Measurements from ENCODE around the gene CLIC3. TPM values are rescaled to one million over a fixed set of nuclear protein-coding genes. Genes with fewer than 3 reads are reported as not detected.

CLIC3 gene
- total RNA-seq, 2 donors from 2014 or later = 6.5 to 11.8 TPM

GRCh38 chr9:136946228-136947027 is 49.9 kb downstream of the CLIC3 start:
- DNase-seq (ENCODE audit: low spot score) = no peak
- Histone ChIP-seq H3K4me1 (peaks cover 0 to 68% of the 10 kb centered on the region in 2 donors), H3K27ac (peak overlapping the region; percentile 85 to 98)

GRCh38 chr9:136945333-136946227 is 50.8 kb downstream of the CLIC3 start:
- DNase-seq (ENCODE audit: low spot score) = no peak
- peak overlapping the region; percentile 51 to 95 for H3K27ac ChIP-seq
- H3K27me3 ChIP-seq = no peaks in the 10 kb centered on the region
- peaks cover 0 to 64% of the 10 kb centered on the region in 2 donors for H3K4me1 ChIP-seq
- TF ChIP-seq, protein P1, sequence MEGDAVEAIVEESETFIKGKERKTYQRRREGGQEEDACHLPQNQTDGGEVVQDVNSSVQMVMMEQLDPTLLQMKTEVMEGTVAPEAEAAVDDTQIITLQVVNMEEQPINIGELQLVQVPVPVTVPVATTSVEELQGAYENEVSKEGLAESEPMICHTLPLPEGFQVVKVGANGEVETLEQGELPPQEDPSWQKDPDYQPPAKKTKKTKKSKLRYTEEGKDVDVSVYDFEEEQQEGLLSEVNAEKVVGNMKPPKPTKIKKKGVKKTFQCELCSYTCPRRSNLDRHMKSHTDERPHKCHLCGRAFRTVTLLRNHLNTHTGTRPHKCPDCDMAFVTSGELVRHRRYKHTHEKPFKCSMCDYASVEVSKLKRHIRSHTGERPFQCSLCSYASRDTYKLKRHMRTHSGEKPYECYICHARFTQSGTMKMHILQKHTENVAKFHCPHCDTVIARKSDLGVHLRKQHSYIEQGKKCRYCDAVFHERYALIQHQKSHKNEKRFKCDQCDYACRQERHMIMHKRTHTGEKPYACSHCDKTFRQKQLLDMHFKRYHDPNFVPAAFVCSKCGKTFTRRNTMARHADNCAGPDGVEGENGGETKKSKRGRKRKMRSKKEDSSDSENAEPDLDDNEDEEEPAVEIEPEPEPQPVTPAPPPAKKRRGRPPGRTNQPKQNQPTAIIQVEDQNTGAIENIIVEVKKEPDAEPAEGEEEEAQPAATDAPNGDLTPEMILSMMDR (IDR thresholded peaks at IDR 0.05) = no peak
- H3K4me3 ChIP-seq = no peak overlapping the region
- no peaks in the 10 kb centered on the region for H3K9me3 ChIP-seq
- peaks cover 25% of the 10 kb centered on the region for H3K36me3 ChIP-seq

More at GRCh38 chr9:136946228-136947027, 49.9 kb downstream of the CLIC3 start:
- Histone ChIP-seq H3K27me3 (no peaks in the 10 kb centered on the region), H3K36me3 (peaks cover 17% of the 10 kb centered on the region), H3K9me3 (no peaks in the 10 kb centered on the region), H3K4me3 (no peak overlapping the region)
- TF ChIP-seq, protein P1 (IDR thresholded peaks at IDR 0.05) = no peak

Other genes with a start within 250 kb of the CLIC3 start
- 1 to 10 TPM; 6.4 to 9.3 TPM for gene LCN6, start 248.0 kb downstream of the CLIC3 start, total RNA-seq
- not detected for gene LCN8, start 238.3 kb downstream of the CLIC3 start, total RNA-seq
- gene LCN15, start 232.1 kb downstream of the CLIC3 start, total RNA-seq = 1 to 10 TPM in 1 of 2 donors, under 1 TPM in 1; 0.63 to 1.4 TPM
- 100 to 1,000 TPM; 123 to 148 TPM for gene TMEM141, start 205.2 kb downstream of the CLIC3 start, total RNA-seq
- gene CCDC183, start 200.2 kb downstream of the CLIC3 start, total RNA-seq = 1 to 10 TPM; 2.3 to 2.5 TPM
- 10 to 100 TPM; 48.4 to 61.7 TPM for gene RABL6, start 188.6 kb downstream of the CLIC3 start, total RNA-seq
- gene AJM1, start 154.1 kb downstream of the CLIC3 start, total RNA-seq = 1 to 10 TPM; 2.7 to 3.0 TPM
- gene PHPT1, start 147.2 kb downstream of the CLIC3 start, total RNA-seq = 100 to 1,000 TPM; 140 to 154 TPM
- gene MAMDC4, start 144.2 kb downstream of the CLIC3 start, total RNA-seq = 1 to 10 TPM; 1.7 to 2.0 TPM
- 100 to 1,000 TPM; 329 to 428 TPM for gene EDF1, start 130.3 kb downstream of the CLIC3 start, total RNA-seq
- 1 to 10 TPM; 1.9 to 4.1 TPM for gene TRAF2, start 110.1 kb downstream of the CLIC3 start, total RNA-seq
- gene FBXW5, start 51.8 kb downstream of the CLIC3 start, total RNA-seq = 100 to 1,000 TPM; 203 to 233 TPM
- not detected for gene C8G, start 51.3 kb downstream of the CLIC3 start, total RNA-seq
- gene LCN12, start 44.3 kb downstream of the CLIC3 start, total RNA-seq = 10 to 100 TPM; 10.8 to 11.3 TPM
- 1,000 to 10,000 TPM; 1,799 to 2,426 TPM for gene PTGDS, start 19.1 kb downstream of the CLIC3 start, total RNA-seq
- 1 to 10 TPM in 1 of 2 donors, under 1 TPM in 1; 0.24 to 1.1 TPM for gene LCNL1, start 13.6 kb downstream of the CLIC3 start, total RNA-seq
- gene PAXX, start 4.1 kb downstream of the CLIC3 start, total RNA-seq = 10 to 100 TPM; 27.4 to 37.5 TPM
- 10 to 100 TPM; 28.3 to 28.5 TPM for gene ABCA2, start 31.7 kb upstream of the CLIC3 start, total RNA-seq
- gene FUT7, start 35.5 kb upstream of the CLIC3 start, total RNA-seq = under 1 TPM in 1 of 2 donors, not detected in 1; 0.28 TPM
- 10 to 100 TPM; 49.7 to 57.8 TPM for gene NPDC1, start 49.6 kb upstream of the CLIC3 start, total RNA-seq
- gene ENTPD2, start 57.5 kb upstream of the CLIC3 start, total RNA-seq = under 1 TPM; 0.41 to 0.67 TPM
- gene SAPCD2, start 74.0 kb upstream of the CLIC3 start, total RNA-seq = under 1 TPM; 0.12 to 0.63 TPM
- 1 to 10 TPM; 4.3 to 6.3 TPM for gene UAP1L1, start 80.9 kb upstream of the CLIC3 start, total RNA-seq
- gene MAN1B1, start 90.4 kb upstream of the CLIC3 start, total RNA-seq = 10 to 100 TPM; 20.9 to 26.8 TPM
- 100 to 1,000 TPM; 165 to 188 TPM for gene DPP7, start 118.2 kb upstream of the CLIC3 start, total RNA-seq
- not detected for gene GRIN1, start 142.6 kb upstream of the CLIC3 start, total RNA-seq
- gene LRRC26, start 173.5 kb upstream of the CLIC3 start, total RNA-seq = not detected
- not detected for gene TMEM210, start 175.5 kb upstream of the CLIC3 start, total RNA-seq
- gene ANAPC2, start 192.0 kb upstream of the CLIC3 start, total RNA-seq = 10 to 100 TPM; 10.8 to 12.1 TPM
- gene SSNA1, start 192.1 kb upstream of the CLIC3 start, total RNA-seq = 10 to 100 TPM; 67.1 to 72.0 TPM
- gene TPRN, start 204.2 kb upstream of the CLIC3 start, total RNA-seq = 1 to 10 TPM; 6.4 to 6.8 TPM
- gene TMEM203, start 209.1 kb upstream of the CLIC3 start, total RNA-seq = 10 to 100 TPM; 31.4 to 33.9 TPM
- 1 to 10 TPM; 6.6 TPM for gene NDOR1, start 209.1 kb upstream of the CLIC3 start, total RNA-seq
- 1 to 10 TPM; 5.9 to 7.9 TPM for gene RNF208, start 225.7 kb upstream of the CLIC3 start, total RNA-seq
- gene CYSRT1, start 228.6 kb upstream of the CLIC3 start, total RNA-seq = under 1 TPM; 0.35 to 0.85 TPM
- not detected for gene RNF224, start 230.9 kb upstream of the CLIC3 start, total RNA-seq
- gene SLC34A3, start 234.3 kb upstream of the CLIC3 start, total RNA-seq = not detected
- 100 to 1,000 TPM; 310 to 394 TPM for gene TUBB4B, start 244.7 kb upstream of the CLIC3 start, total RNA-seq